OCI-LY1 (cell line): ENCODE data around the gene CIAO3.

Source experiments
- EZH2 ChIP-seq: fragments of 200-600 bp; sonication (generic), shearing (Covaris generic); IDR thresholded peaks from 2 replicates; pipeline ENCODE4 v1.8.0; 2017; ENCODE audit warnings: borderline replicate concordance, mixed run types, mild to moderate bottlenecking, antibody characterized with exemption, low read length, moderate library complexity, mixed read lengths
- TF ChIP-seq, protein P1 (sequence below): fragments of 200-600 bp; sonication (generic), shearing (Covaris generic); IDR thresholded peaks from 2 replicates; pipeline ENCODE4 v1.5.1; 2017; ENCODE audit warnings: mild to moderate bottlenecking, antibody characterized with exemption, low read length, moderate library complexity, mixed read lengths

DNA sequence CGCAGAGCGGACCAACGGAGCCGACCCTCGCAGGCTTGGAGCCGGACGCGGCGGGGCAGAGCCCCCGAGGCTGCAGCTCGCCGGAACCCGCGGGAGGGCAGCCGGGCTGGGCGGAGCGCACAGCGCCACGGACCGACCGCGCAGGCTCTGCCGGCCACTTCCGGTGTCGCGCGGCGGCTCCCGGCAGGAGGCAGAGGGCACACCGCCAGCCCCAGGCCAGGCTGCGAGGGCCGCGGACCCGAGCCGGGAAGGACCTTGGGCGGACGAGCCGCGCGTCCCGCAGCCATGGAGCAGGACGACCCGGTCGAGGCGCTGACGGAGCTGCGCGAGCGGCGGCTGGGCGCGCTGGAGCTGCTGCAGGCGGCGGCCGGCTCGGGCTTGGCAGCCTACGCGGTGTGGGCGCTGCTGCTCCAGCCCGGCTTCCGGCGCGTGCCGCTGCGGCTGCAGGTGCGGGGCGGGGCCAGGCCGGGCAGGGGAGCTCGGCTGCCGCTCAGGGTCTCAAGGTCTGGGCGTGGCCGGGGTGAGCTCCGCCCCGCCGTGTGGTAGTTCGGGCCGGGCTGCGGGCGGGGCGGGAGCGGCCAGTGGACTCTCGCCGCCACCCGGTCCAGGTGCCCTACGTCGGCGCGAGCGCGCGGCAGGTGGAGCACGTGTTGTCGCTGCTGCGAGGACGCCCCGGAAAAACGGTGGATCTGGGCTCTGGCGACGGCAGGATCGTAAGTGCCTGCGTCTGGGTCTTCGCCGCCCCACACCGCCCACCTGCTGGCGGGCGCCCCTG is 19.6 kb downstream of the CIAO3 start, which contains the start of gene ANTKMT:
- TF ChIP-seq, protein P1, sequence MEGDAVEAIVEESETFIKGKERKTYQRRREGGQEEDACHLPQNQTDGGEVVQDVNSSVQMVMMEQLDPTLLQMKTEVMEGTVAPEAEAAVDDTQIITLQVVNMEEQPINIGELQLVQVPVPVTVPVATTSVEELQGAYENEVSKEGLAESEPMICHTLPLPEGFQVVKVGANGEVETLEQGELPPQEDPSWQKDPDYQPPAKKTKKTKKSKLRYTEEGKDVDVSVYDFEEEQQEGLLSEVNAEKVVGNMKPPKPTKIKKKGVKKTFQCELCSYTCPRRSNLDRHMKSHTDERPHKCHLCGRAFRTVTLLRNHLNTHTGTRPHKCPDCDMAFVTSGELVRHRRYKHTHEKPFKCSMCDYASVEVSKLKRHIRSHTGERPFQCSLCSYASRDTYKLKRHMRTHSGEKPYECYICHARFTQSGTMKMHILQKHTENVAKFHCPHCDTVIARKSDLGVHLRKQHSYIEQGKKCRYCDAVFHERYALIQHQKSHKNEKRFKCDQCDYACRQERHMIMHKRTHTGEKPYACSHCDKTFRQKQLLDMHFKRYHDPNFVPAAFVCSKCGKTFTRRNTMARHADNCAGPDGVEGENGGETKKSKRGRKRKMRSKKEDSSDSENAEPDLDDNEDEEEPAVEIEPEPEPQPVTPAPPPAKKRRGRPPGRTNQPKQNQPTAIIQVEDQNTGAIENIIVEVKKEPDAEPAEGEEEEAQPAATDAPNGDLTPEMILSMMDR, result no peak
- no peak for TF ChIP-seq EZH2
